OCI-LY3 (cell line): Measurements from ENCODE around the gene CHST15.

Experiments
- CTCF ChIP-seq: fragments of 200-600, 300-600 bp; sonication (generic); IDR thresholded peaks from 2 replicates; pipeline ENCODE4 v1.5.1; 2014; ENCODE audit warnings: antibody characterized with exemption, low read length, low read depth
- EZH2phosphoT487 ChIP-seq: fragments of 200-600 bp; shearing (Covaris generic); IDR thresholded peaks from 2 replicates; pipeline ENCODE4 v1.6.1; 2018; ENCODE audit warnings: antibody characterized with exemption, mixed run types, low read depth

GRCh38 chr10:124114696-124115095, 21.3 kb upstream of the CHST15 start:
- TF ChIP-seq CTCF (no peak), EZH2phosphoT487 (no peak)
